B cell (primary cell): ENCODE results near the gene FARP2.

Experiments used
- CTCF ChIP-seq: fragments of 200-600 bp; IDR thresholded peaks from one replicate; pipeline ENCODE4 v1.8.0; 2022; ENCODE audit warnings: antibody characterized with exemption, mild to moderate bottlenecking
- EZH2 ChIP-seq: IDR thresholded peaks from 2 replicates; pipeline ENCODE4 v1.6.1; 2012; ENCODE audit warnings: borderline replicate concordance, low read depth, mild to moderate bottlenecking, moderate library complexity, low read length; ENCODE audit not compliant: insufficient read depth, poor library complexity, severe bottlenecking

GRCh38 chr2:241478166-241478565, 122.1 kb downstream of the FARP2 start:
- TF ChIP-seq CTCF (no peak), EZH2 (no peak)
